ENCODE measurements around the gene NUP107.

The NUP107 gene

DNA sequence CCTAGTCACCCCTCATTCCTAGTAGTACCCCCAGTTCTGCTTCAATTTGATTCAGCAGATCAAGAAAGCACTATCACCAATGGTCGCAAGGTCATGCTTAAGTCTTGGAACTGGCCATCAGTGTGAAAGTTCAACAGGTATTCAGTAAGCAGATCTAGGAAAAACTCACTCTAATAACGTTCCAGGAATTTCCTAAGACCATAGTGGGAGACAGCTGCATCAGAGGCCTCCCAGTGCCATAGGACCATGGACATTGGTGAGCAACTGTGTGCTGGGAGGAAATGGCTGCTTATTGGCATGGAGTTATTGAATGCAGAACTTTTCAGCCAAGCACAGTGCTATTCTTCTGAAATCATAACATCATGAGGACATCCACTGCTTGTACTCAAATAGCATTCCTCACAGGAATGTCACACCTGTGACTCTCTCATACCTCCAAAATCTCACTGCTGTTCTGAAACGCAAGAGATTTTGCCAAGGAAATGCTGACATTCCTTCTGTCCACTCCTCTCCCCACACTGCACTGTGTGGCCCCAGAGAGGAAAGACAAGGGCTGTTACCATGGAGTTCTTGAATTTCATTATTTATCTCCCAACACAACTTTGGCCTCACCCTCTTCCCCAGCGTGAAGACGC lies 90.3 kb downstream of the NUP107 start:
- DNase-seq = no peak

DNA sequence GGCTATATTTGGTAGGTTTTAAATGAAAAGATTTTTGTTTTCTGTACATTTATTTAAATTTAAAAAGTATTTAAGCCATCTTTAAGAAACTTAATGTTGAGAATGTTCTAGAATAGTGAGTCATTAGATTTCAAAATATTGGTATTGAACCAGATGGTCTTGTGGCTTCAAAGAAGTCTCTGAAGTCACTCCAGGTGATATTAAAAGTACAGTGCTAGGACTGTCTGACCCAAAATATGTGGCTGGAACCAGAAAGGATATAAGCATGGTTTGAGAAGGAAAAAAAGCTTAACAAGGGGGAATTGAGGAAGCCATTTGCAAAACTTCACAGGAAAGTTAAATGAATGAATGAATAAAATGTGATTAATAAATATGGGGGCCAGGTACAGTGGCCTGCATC lies 92.5 kb downstream of the NUP107 start:
- no peak for DNase-seq

DNA sequence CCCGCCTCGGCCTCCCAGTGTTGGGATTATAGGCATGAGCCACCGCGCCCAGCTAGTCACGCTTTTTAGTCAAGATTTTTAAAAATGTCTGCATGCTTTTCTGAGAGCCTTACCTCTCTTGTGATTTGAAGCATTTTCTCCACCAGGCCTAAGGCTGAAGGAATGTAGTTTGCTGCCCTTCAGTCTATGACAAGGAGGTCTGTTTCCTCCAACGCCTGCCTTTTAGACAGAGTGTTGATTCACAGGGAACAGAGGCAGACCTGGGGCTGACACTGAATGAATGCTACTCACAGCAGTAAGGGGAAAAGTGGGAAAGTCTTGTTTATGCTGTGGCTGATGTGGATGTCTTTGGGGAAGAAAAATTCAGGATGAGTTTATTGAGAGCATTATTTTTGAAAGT lies 94.0 kb downstream of the NUP107 start:
- no peak for DNase-seq

DNA sequence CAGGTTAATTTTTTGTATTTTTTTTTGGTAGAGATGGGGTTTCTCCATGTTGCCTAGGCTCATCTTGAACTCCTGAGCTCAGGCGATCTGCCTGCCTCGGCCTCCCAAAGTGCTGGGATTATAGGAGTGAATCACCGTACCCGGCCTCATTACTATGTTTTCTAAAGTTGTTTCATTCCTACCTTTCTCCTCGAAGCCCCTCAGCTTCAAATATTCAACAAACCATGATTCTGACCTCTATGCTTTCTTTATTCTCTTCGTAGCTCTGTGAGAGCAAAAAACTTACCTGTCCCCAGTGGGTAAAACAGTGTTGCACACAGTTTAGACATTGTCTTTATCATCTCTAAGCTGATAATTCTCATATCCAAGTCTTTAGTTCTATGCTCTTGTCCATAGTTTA lies 95.0 kb downstream of the NUP107 start:
- DNase-seq = no peak

DNA sequence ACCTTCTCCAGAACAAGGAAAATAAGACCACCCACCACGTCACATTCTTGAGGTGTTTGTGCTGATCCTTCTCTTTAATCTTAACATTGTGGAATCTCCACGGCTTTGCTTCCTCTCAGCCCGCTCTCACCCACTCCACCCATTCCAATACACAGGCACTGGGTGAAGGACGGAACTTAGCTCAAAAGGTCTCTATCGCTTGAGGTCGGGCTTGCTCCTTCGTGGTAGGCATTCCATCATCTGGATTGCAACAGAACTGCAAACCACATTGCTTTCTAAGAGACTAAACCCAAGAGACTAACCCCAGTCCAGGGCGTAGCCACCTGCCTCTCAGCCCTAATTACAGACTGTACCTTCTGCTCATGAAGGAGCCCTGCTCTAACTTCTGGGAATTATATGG lies 97.2 kb downstream of the NUP107 start:
- DNase-seq = no peak

DNA sequence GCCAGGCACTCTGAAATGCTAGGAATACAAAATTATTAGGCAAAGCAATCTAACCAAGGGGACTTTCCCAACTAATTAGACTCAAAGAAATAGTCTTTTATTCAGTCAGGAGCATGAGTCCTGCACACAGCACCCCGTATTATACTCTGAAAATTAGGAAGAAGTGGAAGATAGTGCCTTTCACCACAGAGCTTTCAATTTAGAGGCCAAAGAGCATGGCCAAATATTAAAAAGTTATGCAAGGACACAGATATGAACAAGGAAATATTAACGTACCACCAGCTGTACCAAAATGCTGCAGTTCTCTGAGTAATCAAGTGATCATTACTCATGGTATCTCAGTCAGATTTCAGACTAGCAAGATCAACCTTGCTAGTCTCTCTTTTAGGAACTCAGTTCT lies 98.6 kb downstream of the NUP107 start:
- no peak for DNase-seq

DNA sequence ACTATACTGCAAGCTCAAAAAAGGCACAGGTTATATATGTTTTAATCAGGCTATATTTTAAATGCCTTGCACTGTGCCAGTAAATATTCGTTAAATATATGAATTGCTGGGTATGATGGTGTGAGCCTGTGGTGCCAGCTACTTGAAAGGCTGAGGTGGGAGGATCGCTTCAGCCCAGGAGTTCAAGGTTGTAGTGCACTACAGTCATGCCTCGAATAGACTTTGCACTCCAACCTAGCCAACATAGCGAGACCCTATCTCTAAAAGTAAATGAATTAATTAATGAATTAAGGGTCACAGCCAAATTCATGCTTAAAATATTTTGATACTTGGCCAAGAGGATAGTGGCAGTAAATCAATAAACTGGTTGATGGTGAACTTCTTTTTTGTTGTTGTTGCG lies 99.0 kb downstream of the NUP107 start:
- no peak for DNase-seq

DNA sequence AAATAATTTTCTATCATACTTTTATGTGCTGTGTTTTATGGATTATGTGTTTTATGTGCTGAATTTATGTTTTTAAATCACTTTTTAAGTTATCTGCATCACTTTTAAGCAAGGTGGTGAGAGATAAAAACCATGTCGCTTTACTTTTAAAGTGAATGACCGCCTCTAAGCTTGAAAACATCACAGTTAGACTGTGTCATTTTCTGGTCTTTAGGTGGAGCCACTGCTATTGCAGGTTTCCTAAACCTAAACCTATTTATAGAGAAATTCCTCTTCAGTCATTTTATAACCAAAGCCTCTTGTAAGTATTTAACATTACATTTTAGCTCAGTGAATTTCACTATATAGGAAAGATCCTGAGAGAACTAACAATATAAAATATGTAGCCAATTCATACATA lies 100.2 kb downstream of the NUP107 start:
- DNase-seq = no peak

DNA sequence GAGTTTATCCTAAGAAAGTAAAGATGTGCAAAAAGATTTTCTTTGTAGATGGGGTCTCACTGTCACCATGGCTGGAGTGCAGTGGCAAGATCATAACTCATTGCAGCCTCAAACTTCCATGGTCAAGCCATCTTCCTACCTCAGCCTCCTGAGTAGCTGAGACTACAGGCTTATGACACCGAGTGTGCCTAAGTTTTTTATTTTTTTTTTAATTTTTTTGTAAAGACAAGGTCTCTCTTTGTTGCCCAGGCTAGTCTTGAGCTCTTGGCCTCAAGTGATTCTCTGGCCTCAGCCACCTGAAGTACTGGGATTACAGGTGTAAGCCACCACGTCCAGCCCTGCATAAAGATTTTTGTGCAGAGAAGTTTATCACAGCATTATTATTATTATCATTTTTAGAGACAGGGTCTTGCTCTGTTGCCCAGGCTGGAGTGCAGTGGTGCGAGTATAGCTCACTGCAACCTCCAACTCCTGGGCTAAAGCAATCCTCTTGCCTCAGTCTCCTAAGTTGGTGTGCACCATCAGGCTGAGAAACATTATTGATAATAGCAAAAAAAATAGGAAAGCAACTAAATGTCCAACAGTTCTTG lies 101.9 kb downstream of the NUP107 start:
- no peak for DNase-seq

DNA sequence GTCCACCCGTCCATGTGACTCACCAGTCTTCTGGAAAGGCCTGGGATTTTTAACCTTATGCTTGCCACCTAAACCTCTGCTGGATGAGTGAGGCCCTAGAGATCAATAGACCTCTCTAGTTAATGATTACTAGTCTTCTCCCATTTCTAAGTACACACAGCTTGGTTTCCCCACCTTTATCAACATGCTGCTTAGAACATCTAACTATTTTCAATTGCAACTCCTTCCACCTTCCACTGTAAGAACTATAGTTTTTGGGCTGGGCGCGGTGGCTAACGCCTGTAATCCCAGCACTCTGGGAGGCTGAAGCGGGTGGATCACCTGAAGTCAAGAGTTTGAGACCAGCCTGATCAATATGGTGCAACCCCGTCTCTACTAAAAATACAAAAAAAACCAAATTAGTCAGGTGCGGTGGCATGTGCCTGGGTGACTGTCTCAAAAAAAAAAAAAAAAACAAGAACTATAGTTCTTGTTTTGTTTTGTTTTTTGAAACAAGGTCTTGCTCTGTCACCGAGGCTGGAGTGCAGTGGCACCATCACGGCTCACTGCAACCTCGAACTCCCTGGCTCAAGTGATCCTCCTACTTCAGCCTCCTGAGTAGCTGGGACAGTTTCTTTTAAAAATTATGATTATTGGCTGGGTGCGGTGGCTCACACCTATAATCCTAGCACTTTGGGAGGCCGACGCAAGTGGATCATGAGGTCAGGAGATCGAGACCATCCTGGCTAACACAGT lies 102.5 kb downstream of the NUP107 start:
- no peak for DNase-seq

DNA sequence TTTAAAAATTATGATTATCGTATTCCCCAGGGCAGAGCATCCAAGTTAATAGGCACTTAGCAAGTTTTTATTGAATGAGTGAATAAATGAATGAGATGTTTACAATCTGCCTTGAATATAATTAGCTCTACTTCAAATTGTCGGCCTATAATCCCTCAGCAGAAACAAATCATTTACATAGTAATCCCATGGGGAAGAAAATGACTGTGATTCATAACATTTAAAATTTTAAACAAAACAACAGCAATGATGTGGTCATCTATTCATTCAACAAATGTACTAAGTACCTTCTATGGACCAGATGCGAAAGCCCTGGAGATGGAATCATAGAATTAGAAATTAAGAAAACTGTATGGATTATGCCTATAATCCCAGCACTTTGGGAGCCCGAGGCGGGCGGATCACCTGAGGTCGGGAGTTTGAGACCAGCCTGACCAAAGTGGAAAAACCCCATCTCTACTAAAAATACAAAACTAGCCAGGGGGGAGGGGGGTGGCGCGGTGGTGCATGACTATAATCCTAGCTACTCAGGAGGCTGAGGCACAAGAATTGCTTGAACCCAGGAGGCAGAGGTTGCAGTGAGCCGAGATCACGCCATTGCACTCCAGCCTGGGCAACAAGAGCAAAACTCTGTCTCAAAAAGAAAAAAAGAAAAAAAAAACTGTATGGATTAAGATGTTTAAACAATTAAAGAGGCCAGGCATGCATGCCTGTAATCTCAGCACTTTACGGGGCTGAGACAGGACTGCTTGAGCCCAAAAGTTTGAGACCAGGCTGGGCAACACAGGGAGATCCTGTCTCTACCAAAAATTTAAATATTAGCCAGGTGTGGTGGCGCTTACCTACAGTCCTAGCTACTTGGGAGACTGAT lies 103.5 kb downstream of the NUP107 start:
- DNase-seq = no peak

DNA sequence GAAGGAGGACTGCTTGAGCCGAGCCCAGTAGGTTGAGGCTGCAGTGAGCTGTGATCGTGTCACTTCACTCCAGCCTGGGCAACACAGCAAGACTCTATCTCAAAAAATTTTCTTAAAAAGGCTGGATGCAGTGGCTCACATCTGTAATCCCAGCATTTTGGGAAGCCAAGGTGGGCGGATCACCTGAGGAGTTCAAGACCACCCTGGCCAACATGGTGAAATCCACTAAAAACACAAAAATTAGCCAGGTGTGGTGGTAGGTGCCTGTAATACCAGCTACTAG lies 104.1 kb downstream of the NUP107 start:
- DNase-seq = no peak

DNA sequence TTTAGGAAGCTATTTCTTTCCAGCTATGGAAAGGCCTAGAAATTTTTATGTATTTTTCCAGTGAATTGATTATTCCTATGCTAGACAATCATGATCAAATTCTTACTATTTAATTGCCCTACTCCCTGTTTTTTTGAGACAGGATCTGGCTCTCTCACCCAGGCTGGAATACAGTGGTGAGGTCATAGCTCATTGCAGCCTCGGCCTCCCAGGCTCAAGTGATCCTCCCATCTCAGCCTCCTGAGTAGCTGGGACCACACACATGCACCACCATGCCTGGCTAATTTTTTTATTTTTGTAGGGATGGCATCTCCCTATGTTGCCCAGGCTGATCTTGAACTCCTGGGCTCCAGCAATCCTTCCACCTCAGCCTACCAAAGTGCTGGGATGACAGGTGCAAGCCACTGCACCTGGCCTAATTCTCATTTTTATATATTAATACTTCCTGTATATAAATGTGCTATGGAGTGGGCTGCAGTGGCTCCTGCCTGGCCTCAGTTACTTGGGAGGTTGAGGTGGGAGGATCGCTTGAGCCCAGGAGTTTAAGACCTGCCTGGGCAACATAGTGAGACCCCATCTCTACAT lies 105.2 kb downstream of the NUP107 start:
- no peak for DNase-seq

DNA sequence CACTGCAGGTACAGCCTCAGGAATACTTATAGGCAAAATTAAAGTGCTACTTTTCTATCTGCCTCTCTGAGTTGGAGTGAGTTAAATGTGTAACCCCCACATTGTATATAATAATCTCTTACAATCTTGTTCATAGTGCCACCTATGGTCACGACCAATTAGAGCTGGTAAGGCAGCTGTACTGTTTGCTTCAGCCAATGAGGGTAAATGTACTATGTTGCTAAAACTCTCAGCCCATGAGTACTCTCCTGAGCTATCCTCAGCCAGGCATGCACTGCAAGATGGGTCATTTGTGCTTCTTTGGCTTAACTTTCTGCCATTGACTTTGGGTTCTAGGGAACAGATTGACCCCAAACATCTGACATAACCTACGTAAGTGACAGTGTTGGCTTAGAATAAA lies 106.2 kb downstream of the NUP107 start:
- DNase-seq = no peak

DNA sequence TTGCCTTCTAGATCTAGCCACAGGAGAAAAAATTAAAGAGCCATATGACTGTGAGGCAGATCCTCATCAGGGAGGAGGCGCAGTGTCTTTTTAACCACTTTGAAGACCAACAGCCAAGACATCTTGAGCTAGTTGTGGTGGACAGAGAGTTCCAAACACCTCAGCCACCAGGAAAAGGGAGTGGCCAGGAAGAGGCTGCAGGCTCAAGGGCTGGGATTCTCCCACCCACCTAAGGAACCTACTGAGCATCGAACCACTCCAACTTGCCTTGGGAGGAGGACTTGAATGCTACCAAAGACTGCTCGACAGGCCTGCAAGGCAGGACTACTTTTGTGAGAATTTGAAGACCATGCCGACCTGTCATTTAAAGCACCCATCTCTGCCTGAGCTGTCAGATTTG lies 106.7 kb downstream of the NUP107 start:
- DNase-seq = no peak

DNA sequence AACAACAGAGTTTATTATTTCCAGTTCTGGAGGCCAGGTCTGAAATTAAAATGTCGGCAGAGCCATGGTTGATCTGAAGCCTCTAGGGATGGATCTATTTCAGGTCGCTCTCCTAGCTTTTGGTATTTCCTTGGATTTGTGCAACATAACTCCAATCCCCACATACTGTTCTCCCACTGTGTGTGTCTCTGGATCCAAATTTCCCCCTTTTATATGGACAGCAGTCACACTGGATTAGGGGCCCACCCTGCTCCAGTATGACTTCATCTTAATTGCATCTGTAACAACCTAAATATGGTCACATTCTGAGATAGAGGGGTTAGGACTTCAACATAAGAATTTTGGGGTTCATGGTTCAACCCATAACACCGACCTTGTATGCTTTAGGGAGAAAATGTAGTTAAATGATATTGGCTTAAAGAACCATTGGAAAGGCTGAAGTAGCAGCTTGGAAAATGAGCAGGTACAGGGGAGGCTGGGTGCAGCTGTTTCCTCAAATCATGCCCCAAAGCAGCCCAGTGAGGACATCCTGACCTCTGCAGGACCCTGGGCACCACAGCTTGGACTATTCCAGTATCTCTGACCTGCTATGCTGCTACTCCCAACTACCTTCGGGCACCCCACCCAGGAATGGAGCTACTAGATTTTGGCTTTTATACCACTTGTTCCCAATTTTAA lies 107.3 kb downstream of the NUP107 start:
- no peak for DNase-seq

DNA sequence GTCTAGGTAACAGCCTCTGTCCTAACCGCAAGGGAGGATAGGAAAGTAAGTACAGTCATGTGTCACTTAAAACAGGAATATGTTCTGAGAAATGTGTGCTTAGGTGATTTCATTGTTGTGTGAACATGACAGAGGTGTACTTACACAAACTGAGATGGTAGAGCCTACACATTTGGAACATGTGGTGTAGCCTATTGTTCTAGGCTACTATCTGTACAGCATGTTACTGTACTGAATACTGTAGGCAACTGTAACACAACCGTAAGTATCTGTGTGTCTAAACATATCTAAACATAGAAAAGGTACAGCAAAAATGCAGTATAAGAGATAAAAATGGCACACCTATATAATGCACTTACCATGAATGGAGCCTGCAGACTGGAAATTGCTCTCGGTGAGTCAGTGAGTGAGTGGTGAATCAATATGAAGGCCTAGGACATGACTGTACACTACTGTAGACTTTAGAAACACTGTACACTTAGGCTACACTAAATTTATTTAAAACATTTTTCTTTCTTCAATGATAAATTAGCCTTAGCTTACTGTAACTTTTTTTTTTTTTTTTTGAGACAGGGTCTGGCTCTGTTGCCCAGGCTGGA lies 108.0 kb downstream of the NUP107 start:
- no peak for DNase-seq

All from 8988T (cell line).